Superior temporal gyrus (tissue), 1 donor: ENCODE measurements around the gene BMF.
A peak's percentile ranks its signal among the peaks of the same experiment; 100 is the strongest.
"Not testable (repeated sequence)": the region's sequence is repeated elsewhere in the genome, so short reads cannot be mapped to it uniquely, and the experiment has no call there.

Source experiments
- DNase-seq: peaks from one replicate; pipeline ENCODE4 v3.0.0-alpha.2; 2016; ENCODE audit errors: extremely low spot score

BMF gene

GRCh38 chr15:40087991-40088928, 20.4 kb downstream of the BMF start:
- DNase-seq = no peak

- no peak for DNase-seq
These were observed 21.4 kb downstream of the BMF start for GRCh38 chr15:40087068-40087810.

- DNase-seq = no peak
These were observed 23.4 kb downstream of the BMF start for GRCh38 chr15:40085266-40085665.

GRCh38 chr15:40084650-40085049, 24.0 kb downstream of the BMF start:
- DNase-seq = no peak

- no peak for DNase-seq
These were observed 26.3 kb downstream of the BMF start for GRCh38 chr15:40082195-40082883.

GRCh38 chr15:40081691-40082194, 26.9 kb downstream of the BMF start:
- DNase-seq = peak; percentile 92

- no peak for DNase-seq
These were observed 27.8 kb downstream of the BMF start for GRCh38 chr15:40080847-40081246.

GRCh38 chr15:40080104-40080503, 28.6 kb downstream of the BMF start:
- no peak for DNase-seq

GRCh38 chr15:40079456-40079855, 29.2 kb downstream of the BMF start:
- DNase-seq = no peak

GRCh38 chr15:40075298-40076044, 33.2 kb downstream of the BMF start:
- no peak for DNase-seq

GRCh38 chr15:40074656-40075055, 34.0 kb downstream of the BMF start:
- not testable (repeated sequence) for DNase-seq

GRCh38 chr15:40073716-40074490, 34.8 kb downstream of the BMF start:
- DNase-seq = not testable (repeated sequence)

- DNase-seq = no peak
These were observed 36.3 kb downstream of the BMF start for GRCh38 chr15:40072216-40072990.

GRCh38 chr15:40070608-40071218, 38.0 kb downstream of the BMF start:
- no peak for DNase-seq

GRCh38 chr15:40070166-40070557, 38.5 kb downstream of the BMF start:
- no peak for DNase-seq

GRCh38 chr15:40069178-40070165, 39.2 kb downstream of the BMF start:
- peak; percentile 98 for DNase-seq

GRCh38 chr15:40067921-40068624, 40.6 kb downstream of the BMF start:
- no peak for DNase-seq
